D721Med (cell line): ENCODE results near the gene TMEM269.

Experiments
- DNase-seq: peaks from one replicate; pipeline ENCODE4 v3.0.0; 2011; ENCODE audit warnings: low spot score; ENCODE audit not compliant: insufficient read length
- FAIRE-seq: peaks from 2 replicates; lab custom pipeline; 2011; peaks lifted over from hg19 to GRCh38; lab: Jason Lieb, UNC
- CTCF ChIP-seq: IDR thresholded peaks from 2 replicates; pipeline ENCODE4 v1.5.1; 2012; ENCODE audit warnings: mild to moderate bottlenecking, control low read depth; ENCODE audit not compliant: insufficient read depth; ENCODE audit errors: missing control alignments

TMEM269 gene

GRCh38 chr1:42832641-42833240 is 48.0 kb downstream of the TMEM269 start:
- DNase-seq (no peak), FAIRE-seq (no peak)
- TF ChIP-seq CTCF: no peak

DNA sequence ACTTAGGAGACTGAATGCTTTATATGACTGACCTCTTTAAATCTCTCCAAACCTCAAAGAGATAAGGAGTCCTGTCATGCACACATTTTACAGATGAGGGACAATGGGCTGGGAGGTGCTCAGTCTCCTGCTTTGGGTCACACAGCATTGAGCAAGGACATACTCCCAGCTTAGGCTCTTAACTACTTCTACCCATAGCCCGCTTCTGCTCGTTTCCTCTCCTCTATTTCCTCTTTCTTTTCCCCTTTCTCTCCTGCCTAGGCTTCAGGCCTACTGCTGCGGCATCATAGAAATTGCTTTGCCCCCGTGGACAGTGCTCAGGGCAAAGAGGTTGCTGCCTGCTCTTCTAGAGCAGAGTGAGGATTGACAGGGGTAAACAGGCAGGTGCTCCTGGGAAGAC is 49.2 kb downstream of the TMEM269 start:
- TF ChIP-seq CTCF: no peak
- FAIRE-seq (no peak), DNase-seq (no peak)

DNA sequence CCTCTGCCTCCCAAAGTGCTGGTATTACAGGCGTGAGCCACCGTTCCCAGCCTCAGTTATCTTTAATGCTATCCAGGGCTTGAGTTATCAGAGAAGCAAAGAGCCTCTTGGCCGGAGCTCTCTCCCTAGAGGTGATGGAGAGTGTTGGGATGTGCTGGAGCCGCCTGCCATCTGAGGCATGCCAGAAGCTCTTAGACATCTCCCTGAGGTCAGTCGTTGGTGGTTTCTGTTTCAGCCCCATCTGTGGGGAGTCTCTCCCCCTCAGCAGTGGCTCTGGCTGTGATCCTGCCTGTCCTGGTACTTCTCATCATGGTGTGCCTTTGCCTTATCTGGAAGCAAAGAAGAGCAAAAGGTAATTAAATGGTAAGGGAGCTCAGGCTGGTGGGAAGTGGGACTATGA is 50.0 kb downstream of the TMEM269 start:
- DNase-seq (no peak), FAIRE-seq (no peak)
- TF ChIP-seq CTCF: no peak

- FAIRE-seq (no peak), DNase-seq (no peak)
These were observed 50.6 kb downstream of the TMEM269 start for GRCh38 chr1:42835422-42835821.

DNA sequence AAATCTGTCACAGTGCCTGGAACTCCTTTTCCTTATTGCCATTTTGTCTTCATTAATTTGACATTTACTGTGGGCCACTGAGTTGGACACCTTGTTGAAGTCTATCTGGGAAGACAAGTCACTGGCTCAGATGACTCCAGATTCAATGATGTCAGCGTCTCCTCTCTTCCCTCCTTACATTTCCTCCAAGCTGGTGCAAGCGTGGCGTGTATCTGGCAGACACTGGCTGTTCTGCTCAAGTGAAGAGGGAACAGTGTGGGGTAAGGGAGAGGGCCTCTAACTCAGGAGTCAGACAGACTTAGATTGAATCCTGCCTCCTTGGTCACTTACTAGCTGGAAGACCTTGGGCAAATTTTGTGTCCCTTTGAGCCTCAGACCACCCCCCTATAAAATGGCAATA is 52.9 kb downstream of the TMEM269 start:
- FAIRE-seq (no peak), DNase-seq (no peak)
- TF ChIP-seq CTCF: no peak

More at GRCh38 chr1:42835422-42835821, 50.6 kb downstream of the TMEM269 start:
- no peak for TF ChIP-seq CTCF

- no peak for FAIRE-seq
- no peak for DNase-seq
- no peak for TF ChIP-seq CTCF
These were observed 53.8 kb downstream of the TMEM269 start for GRCh38 chr1:42838482-42839190.

GRCh38 chr1:42841010-42841409 is 56.2 kb downstream of the TMEM269 start:
- no peak for TF ChIP-seq CTCF
- FAIRE-seq (no peak), DNase-seq (no peak)
